HepG2 (cell line): Measurements from ENCODE around the gene CCDC174. TPM values are rescaled to one million over a fixed set of nuclear protein-coding genes. Genes with fewer than 3 reads are reported as not detected.

Experiments
- ATAC-seq: fragments of 200-7000 bp; cut with Tn5 transposase; 3 replicates; pipeline ENCODE4 v1.9.1; 2020; ENCODE audit warnings: mild to moderate bottlenecking, moderate library complexity
- BruUV-seq: library from RNA; stranded (reverse); fragments of 400-500 nt; replicated peaks from 2 replicates; lab custom pipeline; 2021; lab: Mats Ljungman, UMichigan
- CTCF ChIA-PET: fragments of 300-600 bp; formaldehyde crosslinking; extraction: SDS; loops from one replicate; lab custom pipeline; 2021; ENCODE audit warnings: low total read pairs, inconsistent platforms, low intra/inter-chr PET ratio; lab: Yijun Ruan, JAX
- POLR2A ChIA-PET: fragments of 350-600 bp; sonication (Branson Sonifier 250); formaldehyde crosslinking; loops from one replicate; lab custom pipeline; 2020; ENCODE audit warnings: antibody characterized with exemption, inconsistent platforms; lab: Yijun Ruan, JAX
- DNase-seq: peaks from one replicate; pipeline ENCODE4 v3.0.0-alpha.2; 2015; ENCODE audit warnings: low spot score
- FAIRE-seq: peaks from 3 replicates; lab custom pipeline; 2011; peaks lifted over from hg19 to GRCh38; lab: Jason Lieb, UNC
- H2AFZ ChIP-seq: one replicate; pipeline ENCODE4 v1.6.1; 2011; ENCODE audit warnings: low read length, inconsistent platforms
- H3K27ac ChIP-seq: fragments of 300-600 bp; 3 replicates; pipeline ENCODE4 v1.8.0; 2011; ENCODE audit warnings: mixed run types, mild to moderate bottlenecking, mixed read lengths, low read length, inconsistent platforms; ENCODE audit not compliant: insufficient read depth; ENCODE audit errors: extremely low read length
- H3K27me3 ChIP-seq, 2 experiments: fragments of 200-600 bp in 1 of 2; 2 replicates in 1 of 2; 3 replicates in 1 of 2; pipeline versions ENCODE4 v1.6.0 to v1.8.0; 2011; ENCODE audit warnings: low read length in 2 of 2, mild to moderate bottlenecking in 2 of 2, moderate library complexity in 2 of 2, inconsistent platforms in 1 of 2; ENCODE audit not compliant: insufficient read depth in 2 of 2, control insufficient read depth in 1 of 2
- H3K36me3 ChIP-seq, 2 experiments: fragments of 200-600 bp in 1 of 2; replicated peaks in 1 of 2; 2 replicates in 1 of 2; 3 replicates in 1 of 2; pipeline versions ENCODE4 v1.5.1 to v1.8.0; 2011; ENCODE audit warnings: low read length in 2 of 2, inconsistent platforms in 1 of 2; ENCODE audit not compliant: insufficient read depth in 2 of 2, control insufficient read depth in 1 of 2
- H3K4me1 ChIP-seq: 2 replicates; pipeline ENCODE4 v1.5.1; 2012; ENCODE audit warnings: low read length, inconsistent platforms; ENCODE audit not compliant: insufficient read depth
- H3K4me2 ChIP-seq: 2 replicates; pipeline ENCODE4 v1.6.0; 2011; ENCODE audit warnings: low read depth, low read length, inconsistent platforms
- H3K4me3 ChIP-seq, 3 experiments: fragments of 200-600 bp in 1 of 3; sonication (generic), shearing (Covaris generic) in 1 of 3; replicated peaks in 1 of 3; 2 replicates each; pipeline ENCODE4 v1.5.1; 2011 to 2016; ENCODE audit warnings: low read length in 3 of 3, inconsistent platforms in 2 of 3, low read depth in 2 of 3, mild to moderate bottlenecking in 2 of 3, control low read depth in 1 of 3, mixed read lengths in 1 of 3; ENCODE audit not compliant: insufficient read depth in 1 of 3
- H3K79me2 ChIP-seq: one replicate; pipeline ENCODE4 v1.6.1; 2011; ENCODE audit warnings: low read length, inconsistent platforms; ENCODE audit not compliant: insufficient read depth
- H3K9ac ChIP-seq: 2 replicates; pipeline ENCODE4 v1.6.0; 2011; ENCODE audit warnings: mild to moderate bottlenecking, low read depth, low read length, inconsistent platforms; ENCODE audit not compliant: insufficient read depth
- H3K9me3 ChIP-seq: 2 replicates; pipeline ENCODE4 v1.5.1; 2012; ENCODE audit warnings: mild to moderate bottlenecking, low read length
- H4K20me1 ChIP-seq: 2 replicates; pipeline ENCODE4 v1.6.0; 2011; ENCODE audit warnings: inconsistent platforms, mild to moderate bottlenecking, low read length, moderate library complexity; ENCODE audit not compliant: insufficient read depth
- CEBPB ChIP-seq: IDR thresholded peaks from 2 replicates; pipeline ENCODE4 v1.6.1; 2011; ENCODE audit warnings: low read depth, low read length, improper control_type of control experiment, borderline replicate concordance
- MED8 ChIP-seq: sonication (generic); formaldehyde crosslinking; IDR thresholded peaks from 2 replicates; pipeline ENCODE4 v1.8.1; 2023; ENCODE audit warnings: mild to moderate bottlenecking, missing genetic modification reagents; ENCODE audit not compliant: insufficient replicate concordance
- REXO4 ChIP-seq: sonication (generic); formaldehyde crosslinking; IDR thresholded peaks from 2 replicates; pipeline ENCODE4 v1.8.0; 2022; ENCODE audit warnings: missing genetic modification reagents, mild to moderate bottlenecking, borderline replicate concordance
- TCF12 ChIP-seq, 2 experiments: fragments of 450-650 bp in 1 of 2; sonication (generic) in 1 of 2; formaldehyde crosslinking in 1 of 2; IDR thresholded peaks; 2 replicates each; pipeline versions ENCODE4 v1.6.1 to v1.8.0; 2017 to 2022; ENCODE audit warnings: antibody characterized with exemption in 1 of 2, mild to moderate bottlenecking in 1 of 2, missing genetic modification reagents in 1 of 2, moderate library complexity in 1 of 2
- ZSCAN31 ChIP-seq: sonication (generic); formaldehyde crosslinking; IDR thresholded peaks from 2 replicates; pipeline ENCODE4 v1.5.0; 2020; ENCODE audit warnings: low read depth, mild to moderate bottlenecking, missing genetic modification reagents
- WGBS: methylation state at CpG from one replicate; pipeline ENCODE4 v1.1.6; 2017; ENCODE audit warnings: low lambda C conversion rate; 5-methylcytosine and 5-hydroxymethylcytosine counted together
- in situ Hi-C: cut with HindIII; loops from 2 replicates; pipeline ENCODE4 v1.10.0; 2017; ENCODE audit warnings: low pct_unique_long_range_greater_than_20kb; ENCODE audit not compliant: extremely low pct_ligation_motif_present
- intact Hi-C: fragments of 100-400 bp; cut with micrococcal nuclease; formaldehyde crosslinking; loops from one replicate; pipeline ENCODE4 v1.10.0; 2022; ENCODE audit not compliant: unreplicated experiment
- polyA plus RNA-seq, 8 experiments: library from polyadenylated mRNA; depleted of rRNA in 3 of 8; stranded (reverse) in 7 of 8; unstranded in 1 of 8; fragments of >200 nt; fragmentation: Illumina TruSeq in 4 of 8; extraction: Trizol in 4 of 8; gene quantifications; 2 replicates each; pipeline versions ENCODE4 v1.2.1 to v1.2.3, GENCODE V29; 2011 to 2016; ENCODE audit warnings: low read depth in 4 of 8, missing spikeins in 1 of 8, mixed read lengths in 1 of 8; ENCODE audit not compliant: insufficient read depth in 1 of 8
- total RNA-seq, 5 experiments: library from RNA; depleted of rRNA; stranded (reverse); fragments of >200 nt; fragmentation: Illumina TruSeq; extraction: Trizol; gene quantifications; 2 replicates each; pipeline ENCODE4 v1.2.3, GENCODE V29; 2016; ENCODE audit warnings: low read depth in 1 of 5

The CCDC174 gene
- total and polyA plus RNA-seq, 2 of the 13 experiments (the other 11 are each of a cell fraction or from before 2014, with no cell fraction given): 5.4 to 11.0 TPM

- TF ChIP-seq MED8 (CRISPR knock-in tag) (no peak), TCF12 (IDR thresholded peaks at IDR 0.05) (no peak), TCF12 (CRISPR knock-in tag; IDR thresholded peaks at IDR 0.05) (no peak), REXO4 (CRISPR knock-in tag) (no peak)
Observed at GRCh38 chr3:14663396-14664135, 12.0 kb downstream of the CCDC174 start (continued).

GRCh38 chr3:14664170-14664569 is 12.6 kb downstream of the CCDC174 start:
- Histone ChIP-seq H3K4me1 (no peaks in the 10 kb centered on the region), H3K79me2 (no peaks in the 10 kb centered on the region), H2AFZ (no peak overlapping the region), H3K4me3 (no peak overlapping the region), H3K27ac (no peak overlapping the region), H3K9ac (no peak overlapping the region), H3K4me2 (no peak overlapping the region), H3K36me3 (peaks cover 33 to 92% of the 10 kb centered on the region in 2 experiments), H3K9me3 (no peaks in the 10 kb centered on the region), H4K20me1 (no peaks in the 10 kb centered on the region), H3K27me3 (no peaks in the 10 kb centered on the region)
- FAIRE-seq: no peak
- POLR2A ChIA-PET: interaction anchor here (1.3 kb wide), 1 partner anchor 14 kb away, joined by 3 read pairs; no protein-coding TSS in a partner anchor
- in situ Hi-C loops: no loop called here
- intact Hi-C loops: no loop called here
- WGBS: 92% methylated on average over 3 of the region's 3 CpGs
- ATAC-seq: no peak
- DNase-seq: no peak
- BruUV-seq: no TSS peak
- TF ChIP-seq CEBPB (peak; percentile 57), ZSCAN31 (CRISPR knock-in tag) (no peak)
- CTCF ChIA-PET: no interaction called here
